Dedifferentiated amniotic fluid mesenchymal stem cell (primary cell): ENCODE measurements around the gene SLC25A23.
"Not testable (repeated sequence)": the region's sequence is repeated elsewhere in the genome, so short reads cannot be mapped to it uniquely, and the experiment has no call there.

ENCODE experiments used
- DNase-seq: peaks from one replicate; pipeline ENCODE4 v3.0.0-alpha.2; 2016; ENCODE audit errors: extremely low spot score

Gene SLC25A23

DNA sequence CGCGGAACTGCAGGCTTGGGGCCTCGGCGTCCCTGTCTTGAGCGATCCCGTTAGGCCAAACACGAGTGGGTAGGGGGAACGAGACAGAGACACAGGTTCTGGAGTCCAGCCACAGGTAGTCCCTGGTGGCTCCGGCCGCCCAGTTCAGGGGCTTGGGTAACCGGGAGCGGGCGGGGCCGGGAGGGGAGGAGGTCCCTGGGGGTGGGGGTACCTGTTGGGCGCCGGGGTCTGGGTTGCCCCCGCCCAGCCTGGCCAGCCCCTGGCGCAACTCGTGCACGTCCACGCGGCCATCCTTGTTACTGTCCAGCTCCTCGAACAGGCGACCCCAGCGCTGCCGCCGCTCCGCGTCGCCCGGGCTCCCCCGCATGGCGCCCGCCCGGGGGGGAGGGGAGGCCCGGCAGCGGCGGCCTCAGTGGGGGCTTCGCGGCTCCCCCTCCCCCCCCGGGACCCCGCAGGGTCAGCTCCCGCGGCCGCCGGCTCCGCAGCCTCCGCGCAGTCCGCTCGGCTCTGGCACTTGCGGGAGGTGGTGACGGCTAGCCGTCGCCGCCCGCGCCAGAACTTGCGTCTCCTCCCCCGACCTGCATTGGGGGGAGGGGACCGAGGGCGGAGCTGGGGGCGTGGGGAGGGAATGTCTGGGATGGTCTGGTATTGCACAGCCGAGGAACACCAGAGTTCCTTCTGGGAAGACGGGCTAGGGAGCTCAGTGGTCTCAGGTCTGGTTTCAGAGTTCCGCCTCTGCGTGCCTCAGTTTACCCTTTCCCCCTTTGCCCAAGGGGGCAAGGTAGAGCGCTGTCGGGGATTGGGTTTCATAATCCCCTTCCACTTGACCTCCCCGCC lies at the start of gene SLC25A23:
Gene SLC25A23 (minus strand): TSS at position 531 of the 837 bp plus-strand sequence. CDS start 164 bp downstream, at position 367.
- no peak for DNase-seq

DNA sequence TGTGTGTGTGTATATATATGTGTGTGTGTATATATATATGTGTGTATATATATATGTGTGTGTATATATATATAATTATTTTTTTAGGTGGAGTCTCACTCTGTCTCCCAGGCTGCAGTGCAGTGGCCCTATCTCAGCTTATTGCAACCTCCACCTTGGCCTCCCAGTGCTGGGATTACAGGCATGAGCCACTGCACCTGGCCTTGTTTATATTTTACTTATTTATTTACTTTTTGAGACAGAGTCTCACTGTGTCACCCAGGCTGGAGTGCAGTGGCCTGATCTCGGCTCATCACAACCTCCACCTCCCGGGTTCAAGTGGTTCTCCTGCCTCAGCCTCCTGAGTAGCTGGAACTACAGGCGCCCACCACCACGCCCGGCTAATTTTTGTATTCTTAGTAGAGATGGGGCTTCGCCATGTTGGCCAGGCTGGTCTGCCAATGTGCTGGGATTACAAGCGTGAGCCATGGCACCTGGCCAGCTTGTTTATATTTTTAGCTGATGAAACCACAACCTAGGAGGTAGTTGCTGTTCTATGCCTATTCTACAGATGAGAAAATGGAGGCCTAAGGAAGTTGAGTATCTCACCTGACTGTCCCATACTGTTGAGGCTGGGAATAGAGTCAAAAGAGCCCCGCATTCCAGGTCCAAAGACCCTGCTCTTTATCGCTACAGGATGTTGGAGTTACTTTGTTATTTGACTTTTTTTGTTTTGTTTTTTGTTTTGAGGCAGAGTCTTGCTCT lies 48.6 kb upstream of the SLC25A23 start:
- DNase-seq = not testable (repeated sequence)

DNA sequence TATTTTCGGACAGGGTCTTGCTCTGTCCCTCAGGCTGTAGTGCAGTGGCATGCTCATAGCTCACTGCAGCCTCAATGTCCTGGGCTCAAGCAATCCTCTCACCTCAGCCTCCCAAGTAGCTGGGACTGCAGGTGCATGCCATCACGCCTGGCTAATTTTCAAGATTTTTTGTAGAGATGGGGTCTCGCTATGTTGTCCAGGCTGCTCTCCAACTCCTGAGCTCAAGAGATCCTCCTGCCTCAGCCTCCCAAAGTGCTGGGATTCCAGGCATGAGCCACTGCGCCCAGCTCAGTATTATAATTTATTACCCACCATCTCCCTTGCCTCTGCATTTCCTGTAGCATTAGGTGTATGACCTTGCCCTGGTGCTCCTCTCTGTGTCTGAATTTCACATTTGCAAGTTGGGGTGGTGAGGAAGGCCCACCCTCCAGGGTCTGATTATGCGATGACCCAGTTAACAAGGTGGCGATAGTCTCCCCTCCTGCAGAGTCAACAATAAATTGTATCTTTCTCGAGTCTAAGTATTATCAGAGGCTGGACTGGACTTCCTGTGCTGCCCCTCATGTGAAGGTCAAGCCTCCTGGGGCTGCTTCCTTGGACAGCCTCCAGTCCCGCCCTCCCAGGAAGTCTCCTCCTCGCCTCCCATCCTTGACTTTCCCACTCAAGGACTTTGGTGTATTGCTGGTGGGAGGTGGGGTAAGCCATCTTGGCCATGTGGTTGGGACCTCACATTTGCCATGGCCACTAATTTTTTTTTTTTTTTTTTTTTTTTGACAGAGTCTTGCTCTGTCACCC lies 44.0 kb upstream of the SLC25A23 start:
- DNase-seq = no peak

DNA sequence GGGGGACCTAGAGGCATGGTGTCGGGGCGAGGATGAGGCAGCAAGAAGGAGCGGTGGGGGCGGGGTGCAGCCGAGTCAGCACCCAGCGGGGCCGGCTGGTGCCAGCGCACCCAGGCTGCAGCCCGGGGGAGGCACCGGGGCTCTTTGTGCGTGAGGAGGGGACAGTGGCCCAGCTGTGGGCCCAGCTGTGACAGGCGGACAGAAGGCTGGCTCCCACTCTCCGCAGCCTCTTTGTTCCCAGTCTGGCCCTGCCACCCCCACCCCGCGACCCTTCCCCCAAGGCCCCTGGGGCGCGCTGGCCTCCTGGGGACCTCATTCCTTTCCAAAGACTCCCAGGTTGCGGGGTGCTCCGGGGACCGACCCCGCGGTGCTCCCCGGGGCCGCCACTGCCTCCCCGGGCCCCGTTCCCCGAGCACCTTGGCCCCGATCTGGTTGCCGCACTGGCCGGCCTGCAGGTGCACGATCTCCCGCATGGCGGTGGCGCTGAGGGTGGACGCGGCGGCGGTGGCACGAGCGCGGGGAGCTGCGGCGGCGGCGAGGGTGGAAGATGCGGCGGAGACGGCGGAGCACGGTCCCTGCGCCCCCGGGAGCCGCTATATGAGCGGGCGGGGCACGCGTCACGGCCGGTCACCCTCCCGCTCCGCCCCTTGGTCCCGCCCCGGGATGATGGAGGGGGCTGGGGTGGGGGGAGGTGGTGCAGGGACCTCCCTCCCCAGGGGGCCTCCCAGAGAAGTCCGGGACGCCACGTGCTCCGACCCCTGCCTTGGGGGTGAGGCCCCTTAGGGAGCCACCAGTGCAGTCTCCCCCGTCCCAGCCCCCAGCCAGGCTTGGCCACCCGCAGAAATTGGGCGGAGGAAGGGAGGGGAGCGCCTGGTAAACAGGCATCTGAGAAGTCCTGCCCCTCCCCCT lies 42.4 kb upstream of the SLC25A23 start, which contains the start of gene TUBB4A:
Gene TUBB4A (minus strand): TSS at position 570 of the 909 bp plus-strand sequence. CDS start 97 bp downstream, at position 473.
- no peak for DNase-seq

DNA sequence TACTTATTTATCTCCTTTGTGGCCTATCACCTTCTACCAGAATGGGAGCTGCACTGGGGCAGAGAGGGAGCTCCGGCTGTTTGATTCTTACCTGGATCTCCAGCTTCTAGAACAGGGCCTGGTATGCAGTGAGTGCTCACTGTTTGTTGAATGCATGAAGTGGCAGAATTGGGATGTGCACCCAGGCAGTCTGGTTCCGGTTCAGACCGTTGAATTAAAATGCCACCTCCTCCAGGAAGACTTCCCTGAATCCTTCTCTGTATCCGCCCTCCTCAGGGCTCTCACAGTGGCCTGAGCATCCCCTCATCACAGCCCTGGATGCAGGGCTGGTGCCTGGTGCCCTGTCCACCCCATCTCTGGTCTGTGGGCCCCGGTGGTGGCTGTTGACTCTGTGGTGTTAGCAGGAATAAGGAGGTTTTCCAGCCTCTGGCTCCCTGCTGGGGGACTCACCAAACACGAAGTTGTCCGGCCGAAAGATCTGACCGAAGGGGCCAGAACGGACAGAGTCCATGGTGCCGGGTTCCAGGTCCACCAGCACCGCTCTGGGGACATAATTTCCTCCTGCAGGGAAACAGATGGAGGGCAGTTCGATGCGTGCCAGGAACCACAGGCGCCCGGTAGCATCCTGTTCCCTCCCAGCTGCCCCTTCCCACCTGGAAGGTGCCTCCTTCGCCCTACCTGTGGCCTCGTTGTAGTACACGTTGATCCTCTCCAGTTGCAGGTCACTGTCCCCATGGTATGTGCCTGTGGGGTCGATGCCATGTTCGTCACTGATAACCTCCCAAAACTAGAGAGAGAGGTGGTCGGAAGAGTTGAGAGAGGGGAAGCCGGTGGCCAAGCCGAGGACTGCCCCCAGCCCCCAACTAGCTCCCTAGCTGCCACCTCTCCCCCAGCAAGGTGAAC lies 41.5 kb upstream of the SLC25A23 start:
- DNase-seq = no peak

DNA sequence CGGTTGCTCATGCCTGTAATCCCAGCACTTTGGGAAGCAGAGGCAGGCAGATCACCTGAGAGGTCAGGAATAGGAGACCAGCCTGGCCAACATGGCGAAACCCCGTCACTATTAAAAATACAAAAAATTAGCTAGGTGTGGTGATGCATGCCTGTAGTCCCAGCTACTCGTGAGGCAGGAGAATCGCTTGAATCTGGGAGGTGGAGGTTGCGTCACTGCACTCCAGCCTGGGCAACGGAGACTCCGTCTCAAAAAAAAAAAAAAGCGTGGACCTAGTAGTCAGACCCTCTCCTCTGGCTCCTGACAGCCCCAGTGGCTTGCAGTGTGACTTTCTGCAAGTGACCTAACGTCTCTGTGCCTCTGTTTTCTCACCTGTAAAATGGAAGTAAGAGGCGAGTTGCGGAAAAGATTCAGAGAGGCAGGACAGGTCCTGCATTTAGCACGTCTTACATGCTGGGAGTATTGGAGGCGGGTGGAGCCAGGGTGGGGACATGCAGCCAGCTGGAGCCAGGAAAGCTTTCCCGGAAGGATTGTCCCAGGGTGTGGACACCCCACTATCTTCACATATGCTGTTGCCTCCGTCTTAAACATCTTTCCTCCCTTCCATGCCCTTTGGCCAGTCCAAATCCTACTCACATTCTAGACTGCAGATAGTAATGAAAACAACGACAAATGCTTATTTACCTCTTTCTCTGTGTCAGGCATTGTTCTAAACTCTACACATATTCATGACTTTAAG lies 39.6 kb upstream of the SLC25A23 start:
- no peak for DNase-seq

DNA sequence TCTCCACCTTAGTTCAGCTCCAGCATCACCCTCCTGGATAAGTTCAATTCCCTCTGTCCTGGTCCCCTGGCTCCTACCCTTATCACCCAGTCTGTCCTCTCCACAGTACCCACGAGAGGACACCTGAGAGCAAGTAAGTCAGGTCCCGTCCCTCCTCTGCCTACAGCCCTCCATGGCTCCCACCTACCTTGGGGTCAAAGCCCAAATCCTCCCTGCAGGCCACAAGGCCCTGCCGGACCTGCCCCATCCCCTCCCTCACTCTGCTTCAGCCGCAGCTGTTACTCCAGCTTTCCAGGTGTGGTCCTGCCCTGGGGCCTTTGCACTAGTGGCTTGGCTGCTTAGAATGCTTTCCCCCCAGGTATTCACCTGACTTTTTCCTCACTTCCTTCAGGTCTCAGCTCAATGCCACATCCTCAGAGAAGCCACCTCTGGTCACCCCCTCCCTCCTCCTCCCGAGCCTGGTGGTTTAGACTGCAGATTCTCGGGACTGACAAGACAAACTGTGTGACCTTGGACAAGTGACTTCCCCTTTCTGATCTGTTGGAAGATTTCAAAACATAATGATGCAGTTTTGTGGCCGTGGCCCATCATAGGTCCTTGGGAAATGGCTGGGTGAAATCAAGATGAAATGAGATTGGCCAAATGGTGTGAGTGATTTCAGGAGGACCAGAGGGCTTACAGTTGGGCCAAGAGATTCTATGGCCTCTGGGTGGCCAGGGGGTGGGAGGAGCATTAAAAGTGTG lies 38.9 kb upstream of the SLC25A23 start:
- no peak for DNase-seq

DNA sequence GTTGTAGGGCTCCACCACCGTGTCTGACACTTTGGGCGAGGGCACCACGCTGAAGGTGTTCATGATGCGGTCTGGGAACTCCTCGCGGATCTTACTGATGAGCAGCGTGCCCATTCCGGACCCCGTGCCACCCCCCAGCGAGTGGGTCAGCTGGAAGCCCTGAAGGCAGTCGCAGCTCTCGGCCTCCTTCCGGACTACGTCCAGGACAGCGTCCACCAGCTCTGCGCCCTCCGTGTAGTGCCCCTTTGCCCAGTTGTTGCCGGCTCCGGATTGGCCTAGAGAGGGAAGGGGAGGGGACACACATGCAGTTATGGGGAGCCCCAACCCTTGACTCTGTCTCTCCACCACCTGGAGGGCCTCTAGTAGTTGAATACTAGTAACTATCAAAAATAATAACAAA lies 36.4 kb upstream of the SLC25A23 start:
- DNase-seq = no peak

DNA sequence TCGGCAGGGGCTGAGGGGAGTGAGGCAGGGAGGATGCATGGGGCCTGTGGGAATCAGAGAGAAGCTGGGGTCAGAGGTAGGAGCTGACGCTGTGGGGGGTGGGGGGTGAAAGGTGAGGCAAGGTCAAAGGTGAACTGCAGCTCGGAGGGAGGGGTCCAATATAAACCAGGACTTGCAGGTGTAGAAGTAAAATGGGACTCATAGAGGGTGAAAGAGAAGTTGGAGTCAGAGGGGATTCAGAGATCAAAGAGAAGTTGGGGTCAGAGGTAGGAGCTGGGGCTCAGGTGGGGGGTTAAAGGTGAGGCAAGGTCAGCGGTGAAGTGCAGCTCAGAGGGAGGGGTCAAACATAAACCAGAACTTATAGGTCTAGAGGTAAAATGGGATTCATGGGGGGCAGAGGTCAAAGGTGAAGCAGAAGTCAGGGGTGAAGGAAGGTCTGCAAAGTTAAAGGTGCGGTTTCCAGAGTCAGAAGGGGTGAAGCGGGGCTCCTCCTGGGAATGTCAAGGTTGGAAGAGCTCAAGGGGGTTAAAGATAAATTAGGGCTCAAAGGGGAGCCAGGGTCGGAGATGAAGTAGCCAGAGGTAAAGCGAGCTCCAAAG lies 34.9 kb upstream of the SLC25A23 start:
- DNase-seq = no peak

DNA sequence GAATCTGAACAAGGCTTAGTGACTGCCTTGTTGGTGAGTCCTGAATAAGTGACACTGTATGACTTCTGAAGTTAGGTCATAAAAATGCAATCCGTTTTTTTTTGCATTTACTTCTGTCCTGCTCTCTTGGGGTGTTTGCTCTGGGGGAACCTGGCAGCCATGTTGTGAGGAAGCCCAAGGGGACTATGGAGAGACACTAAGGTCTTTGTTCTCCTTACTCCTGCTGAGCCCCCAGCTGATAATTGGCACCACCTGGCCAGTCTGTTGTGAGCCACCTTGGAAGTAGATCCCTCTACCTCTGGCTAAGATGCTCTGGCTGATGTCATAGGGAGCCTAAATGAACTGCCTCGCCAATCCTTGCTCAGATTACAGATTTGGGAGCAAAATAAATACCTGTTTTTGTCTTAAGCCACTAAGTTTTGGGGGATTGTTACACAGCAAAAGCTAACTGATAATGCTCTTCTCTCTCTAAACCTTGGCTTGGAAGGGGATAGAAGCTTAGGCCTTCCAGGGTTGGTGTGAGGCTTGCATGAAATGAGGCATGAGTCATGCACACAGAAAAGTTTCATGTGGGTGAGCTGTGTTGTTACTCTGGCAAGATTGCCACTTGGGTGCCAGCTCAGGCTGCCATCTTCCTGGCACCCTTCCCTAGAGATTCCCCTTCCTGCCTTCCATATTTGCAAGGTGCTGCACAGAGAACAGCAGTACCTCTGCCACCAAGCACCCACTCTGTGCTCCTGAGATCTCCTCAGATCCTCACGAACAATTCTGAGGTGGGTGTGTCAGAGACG lies 32.4 kb upstream of the SLC25A23 start:
- DNase-seq = no peak

DNA sequence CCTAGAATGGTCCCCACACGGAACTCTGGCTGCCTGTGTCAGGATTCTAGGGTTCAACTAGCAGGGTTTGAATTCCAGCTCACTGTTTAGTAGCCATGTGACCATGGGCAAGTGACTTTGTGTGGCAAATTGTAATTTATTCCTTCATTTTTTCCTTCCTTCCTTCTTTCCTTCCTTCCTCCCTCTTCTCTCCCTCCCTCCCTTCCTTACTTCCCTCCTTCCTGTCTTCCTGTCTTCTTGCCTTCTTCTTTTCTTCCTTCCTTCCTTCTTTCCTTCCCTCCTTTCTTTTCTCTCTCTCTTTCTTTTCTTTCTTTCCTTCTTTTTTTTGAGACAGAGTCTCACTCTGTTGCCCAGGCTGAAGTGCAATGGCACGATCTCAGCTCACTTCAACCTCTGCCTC lies 30.5 kb upstream of the SLC25A23 start:
- DNase-seq = no peak

DNA sequence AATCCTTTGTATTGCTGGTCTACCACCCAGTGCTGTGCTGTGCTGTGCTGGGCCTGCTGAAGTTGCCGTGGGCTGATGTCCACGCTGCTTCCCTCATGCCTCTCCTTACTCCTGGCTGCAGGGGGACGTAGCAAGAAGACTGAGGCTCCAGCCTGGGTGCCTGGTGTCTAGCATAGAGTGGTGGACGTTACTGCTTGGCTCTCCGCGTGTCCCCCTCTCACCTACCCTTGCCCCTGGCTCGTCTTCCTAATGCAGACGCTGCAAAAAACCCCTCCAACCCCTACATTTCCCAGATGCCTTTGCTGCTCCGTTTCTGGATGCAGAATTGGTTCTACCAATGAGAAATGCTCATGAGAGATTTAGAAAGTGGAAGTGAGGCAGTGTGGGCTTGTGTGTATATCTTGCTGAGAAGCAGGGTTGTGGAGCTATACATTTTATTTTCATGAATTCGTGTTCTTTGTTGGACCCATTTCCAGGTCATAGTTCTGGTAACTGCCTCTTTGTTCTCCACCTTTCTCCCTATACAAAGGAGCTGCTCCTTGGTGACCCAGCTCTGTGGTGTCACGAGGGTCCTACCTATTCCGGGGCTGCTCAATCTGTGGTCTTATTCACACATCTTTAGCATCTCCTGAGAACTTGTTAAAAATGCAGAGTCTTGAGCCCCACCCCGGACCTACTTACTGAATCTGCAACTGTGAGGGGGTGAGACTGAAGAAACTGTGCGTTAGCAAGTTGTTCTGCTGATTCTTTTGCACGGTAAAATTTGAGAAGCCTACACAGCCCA lies 29.9 kb upstream of the SLC25A23 start:
- DNase-seq = no peak

DNA sequence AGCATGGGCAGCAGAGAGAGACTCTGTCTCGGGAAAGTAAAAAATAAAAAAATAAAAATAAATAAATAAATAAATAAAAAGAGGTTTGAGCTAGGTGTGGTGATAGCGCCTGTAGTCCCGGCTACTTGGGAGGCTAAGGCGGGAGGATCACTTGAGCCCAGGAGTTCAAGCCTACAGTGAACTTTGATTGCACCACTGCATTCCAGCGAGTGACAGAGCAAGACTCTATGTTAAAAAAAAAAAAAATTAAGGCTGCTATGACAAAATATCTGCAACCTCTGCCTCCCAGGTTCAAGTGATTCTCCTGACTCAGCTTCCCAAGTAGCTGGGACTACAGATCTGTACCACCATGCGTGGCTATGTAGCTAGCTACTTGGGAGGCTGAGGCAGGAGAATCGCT lies 25.2 kb upstream of the SLC25A23 start:
- no peak for DNase-seq

DNA sequence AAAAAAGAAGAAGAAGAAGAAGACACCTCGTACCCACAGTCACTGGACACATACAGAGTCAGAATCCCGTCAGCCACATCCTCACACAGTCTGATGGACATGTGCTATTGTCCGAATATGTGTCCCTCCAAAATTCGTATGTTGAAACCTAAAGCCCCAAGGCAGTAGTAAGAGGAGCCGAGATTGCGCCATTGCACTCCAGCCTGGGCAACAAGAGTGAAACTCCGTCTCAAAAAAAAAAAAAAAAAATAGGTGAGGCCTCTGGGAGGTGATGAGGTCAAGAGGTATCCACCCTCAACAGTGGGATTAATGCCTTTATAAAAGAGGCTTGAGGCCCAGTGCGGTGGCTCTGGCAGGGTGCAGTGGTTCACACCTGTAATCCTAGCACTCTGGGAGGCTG lies 24.6 kb upstream of the SLC25A23 start:
- no peak for DNase-seq

DNA sequence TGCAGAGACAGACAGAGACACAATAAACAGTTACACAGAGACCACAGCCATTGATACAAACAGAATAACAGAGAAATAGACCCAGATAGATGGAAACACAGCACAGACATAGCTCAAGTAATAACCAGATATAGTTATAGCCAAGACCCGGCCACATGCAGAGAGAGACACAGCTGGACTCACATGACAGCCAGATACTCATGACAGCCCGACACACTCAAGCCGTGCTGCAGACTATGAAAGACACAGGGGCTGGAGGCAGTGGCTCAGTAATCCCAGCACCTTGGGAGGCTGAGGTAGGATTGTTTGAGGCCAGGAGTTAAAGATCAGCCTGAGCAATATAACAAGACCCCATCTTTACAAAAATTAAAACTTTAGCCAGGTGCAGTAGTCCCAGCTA lies 23.6 kb upstream of the SLC25A23 start:
- DNase-seq = no peak

DNA sequence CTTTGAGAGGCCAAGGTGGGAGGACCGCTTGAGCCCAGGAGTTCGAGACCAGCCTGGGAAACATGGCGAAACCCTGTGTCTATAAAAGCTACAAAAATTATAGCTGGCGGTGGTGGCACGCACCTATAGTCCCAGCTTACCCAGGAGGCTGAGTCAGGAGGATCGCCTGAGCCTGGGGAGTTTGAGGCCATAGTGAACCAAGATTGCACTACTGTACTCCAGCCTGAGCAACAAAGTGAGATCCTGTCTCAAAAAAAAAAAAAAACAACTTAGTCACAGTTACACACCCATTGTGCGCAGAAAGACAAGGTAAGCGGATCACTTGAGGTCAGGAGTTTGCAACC lies 22.7 kb upstream of the SLC25A23 start:
- DNase-seq = no peak
